ENCODE measurements around the gene MBLAC1.
A peak's percentile ranks its signal among the peaks of the same experiment; 100 is the strongest.

GRCh38 chr7:100126931-100127865, at the start of gene MBLAC1:
- no peak; the same call in 1 of the 2 replicates for TF ChIP-seq GLIS3 (CRISPR knock-in tag; IDR thresholded peaks at IDR 0.05)
- no peak for TF ChIP-seq CSRNP3 (CRISPR knock-in tag; IDR thresholded peaks at IDR 0.05)
- peak; percentile 60; the same call in 1 of the 2 replicates for TF ChIP-seq ZFP30 (CRISPR knock-in tag; IDR thresholded peaks at IDR 0.05)
- peak; percentile 68; the same call in 1 of the 2 replicates for TF ChIP-seq ZNF70 (CRISPR knock-in tag; IDR thresholded peaks at IDR 0.05)
- no peak for TF ChIP-seq RARB (CRISPR knock-in tag; IDR thresholded peaks at IDR 0.05)
- no peak for TF ChIP-seq CREB5 (CRISPR knock-in tag; IDR thresholded peaks at IDR 0.05; ENCODE audit: low read depth)
- no peak for TF ChIP-seq BACH2 (CRISPR knock-in tag; IDR thresholded peaks at IDR 0.05; ENCODE audit: borderline replicate concordance)
- no peak for TF ChIP-seq ZC3H10 (CRISPR knock-in tag; IDR thresholded peaks at IDR 0.05)
- no peak for TF ChIP-seq ZNF565 (CRISPR knock-in tag; conservative IDR thresholded peaks at IDR 0.05; ENCODE audit: low read depth)
- TF ChIP-seq CSDC2 (CRISPR knock-in tag; IDR thresholded peaks at IDR 0.05), result no peak

All from SK-N-SH treated with all-trans-retinoic acid at 6 μM for 48 hours (cell line).